NCI-H82 treated with DMSO at 0.1 percent for 48 hours (cell line): Measurements from ENCODE around the gene PCSK5.
A peak's percentile ranks its signal among the peaks of the same experiment; 100 is the strongest.
"Not testable (repeated sequence)": the region's sequence is repeated elsewhere in the genome, so short reads cannot be mapped to it uniquely, and the experiment has no call there.

Experiments used
- DNase-seq: peaks from one replicate; lab custom pipeline; 2025; ENCODE audit not compliant: unreplicated experiment; lab: John Stamatoyannopoulos, UW

Gene PCSK5

DNA sequence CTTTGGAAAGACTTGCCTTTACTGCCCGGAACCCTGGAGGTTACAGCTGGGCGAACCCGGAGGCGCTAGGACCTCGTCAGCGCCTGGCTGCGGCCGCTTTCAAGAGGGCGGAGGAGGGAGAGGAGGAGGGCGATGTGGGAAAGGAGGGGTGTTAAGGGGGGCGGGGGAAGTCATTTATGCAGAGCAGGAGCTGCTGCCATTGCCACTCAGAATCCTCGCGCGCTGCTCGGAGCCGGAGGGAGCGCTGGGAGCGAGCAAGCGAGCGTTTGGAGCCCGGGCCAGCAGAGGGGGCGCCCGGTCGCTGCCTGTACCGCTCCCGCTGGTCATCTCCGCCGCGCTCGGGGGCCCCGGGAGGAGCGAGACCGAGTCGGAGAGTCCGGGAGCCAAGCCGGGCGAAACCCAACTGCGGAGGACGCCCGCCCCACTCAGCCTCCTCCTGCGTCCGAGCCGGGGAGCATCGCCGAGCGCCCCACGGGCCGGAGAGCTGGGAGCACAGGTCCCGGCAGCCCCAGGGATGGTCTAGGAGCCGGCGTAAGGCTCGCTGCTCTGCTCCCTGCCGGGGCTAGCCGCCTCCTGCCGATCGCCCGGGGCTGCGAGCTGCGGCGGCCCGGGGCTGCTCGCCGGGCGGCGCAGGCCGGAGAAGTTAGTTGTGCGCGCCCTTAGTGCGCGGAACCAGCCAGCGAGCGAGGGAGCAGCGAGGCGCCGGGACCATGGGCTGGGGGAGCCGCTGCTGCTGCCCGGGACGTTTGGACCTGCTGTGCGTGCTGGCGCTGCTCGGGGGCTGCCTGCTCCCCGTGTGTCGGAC is at the start of gene PCSK5:
Gene PCSK5, plus strand, starts transcription at position 202 of the 805 bp plus-strand sequence. Its CDS starts 509 bp downstream, at position 711.
- peak; percentile 81 for DNase-seq

DNA sequence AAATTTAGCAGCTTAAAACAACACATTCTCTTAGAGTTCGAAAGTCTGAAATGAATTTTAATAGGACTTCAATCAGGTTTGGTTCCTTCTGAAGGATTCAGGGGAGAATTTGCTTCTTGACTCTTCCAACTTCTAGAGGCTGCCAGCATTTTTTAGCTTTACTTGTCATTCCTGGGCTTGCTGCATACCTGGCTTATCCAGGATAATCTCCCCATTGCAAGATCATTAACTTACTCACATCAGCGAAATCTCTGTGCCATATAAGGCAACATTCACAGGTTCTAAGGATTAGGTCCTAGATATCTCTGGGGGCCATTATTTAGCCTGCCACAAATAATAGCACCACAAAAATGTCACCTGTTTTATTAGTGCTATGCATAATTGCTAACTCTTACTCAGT is 46.2 kb upstream of the PCSK5 start:
- no peak for DNase-seq

DNA sequence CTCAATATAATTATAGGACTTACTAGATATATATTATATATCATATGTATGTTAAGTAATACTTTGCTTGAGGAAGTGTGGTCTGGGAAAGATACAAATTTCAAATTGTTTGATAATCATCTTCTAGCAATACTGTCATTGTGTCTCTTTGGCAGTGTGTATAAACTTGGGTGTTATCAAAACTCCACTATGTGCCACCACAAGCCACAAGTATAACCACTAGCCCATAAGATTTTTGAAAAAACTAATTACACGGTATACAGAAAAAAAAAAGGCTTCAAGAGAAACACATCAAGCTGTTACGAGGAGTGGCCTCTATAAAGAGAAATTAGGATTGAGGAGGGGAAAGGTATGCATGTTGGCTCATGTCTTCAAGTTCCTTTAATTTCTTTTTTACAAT is 44.7 kb upstream of the PCSK5 start:
- DNase-seq: no peak

GRCh38 chr9:75847085-75847484 is 43.4 kb upstream of the PCSK5 start:
- no peak for DNase-seq

DNA sequence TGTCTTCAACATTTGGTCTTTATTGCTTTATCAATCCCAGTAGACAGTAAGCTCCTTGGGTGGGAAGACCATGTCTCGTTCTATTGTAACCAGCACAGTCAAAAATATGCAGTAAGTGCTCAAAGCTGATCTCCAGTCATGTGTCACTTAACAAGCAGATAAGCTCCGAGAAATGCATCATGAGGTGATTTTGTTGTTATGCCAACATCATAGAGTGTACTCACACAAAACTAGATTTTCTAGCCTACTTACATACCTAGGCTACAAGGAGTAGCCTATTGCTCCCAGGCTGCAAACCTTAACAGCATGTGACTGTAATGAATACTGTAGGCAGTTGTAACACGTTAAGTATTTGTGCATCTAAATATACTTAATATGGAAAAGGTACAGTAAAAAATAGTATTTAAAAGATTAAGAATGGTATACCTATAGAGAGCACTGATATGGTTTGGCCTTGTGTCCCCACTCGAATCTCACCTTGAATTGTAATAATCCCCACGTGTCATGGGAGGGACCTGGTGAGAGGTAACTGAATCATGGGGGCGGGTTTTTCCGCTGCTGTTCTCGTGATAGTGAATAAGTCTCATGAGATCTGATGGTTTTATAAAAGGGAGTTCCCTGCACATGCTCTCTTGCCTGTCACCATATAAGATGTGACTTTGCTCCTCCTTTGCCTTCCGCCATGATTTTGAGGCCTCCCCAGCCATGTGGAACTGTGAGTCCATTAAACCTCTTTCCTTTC is 39.8 kb upstream of the PCSK5 start:
- no peak for DNase-seq

GRCh38 chr9:75851917-75852316 is 38.6 kb upstream of the PCSK5 start:
- DNase-seq: no peak

DNA sequence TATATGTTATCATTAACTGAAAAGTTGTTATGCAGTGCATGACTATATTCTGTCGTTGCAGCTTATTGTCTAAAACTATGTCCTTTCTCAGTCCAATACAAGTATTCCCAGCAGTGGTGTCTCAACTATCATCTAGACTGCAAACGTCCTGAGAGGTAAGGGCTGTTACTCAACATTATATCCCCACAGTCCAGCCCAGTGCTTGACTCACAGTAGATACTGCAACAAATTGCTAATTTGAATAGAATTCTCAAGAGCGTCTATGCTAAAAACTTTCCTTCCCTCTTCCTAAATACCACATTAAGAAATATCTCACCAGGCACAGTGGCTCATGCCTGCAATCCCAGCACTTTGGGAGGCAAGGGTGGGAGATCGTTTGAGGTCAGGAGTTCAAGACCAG is 37.7 kb upstream of the PCSK5 start:
- DNase-seq: no peak

DNA sequence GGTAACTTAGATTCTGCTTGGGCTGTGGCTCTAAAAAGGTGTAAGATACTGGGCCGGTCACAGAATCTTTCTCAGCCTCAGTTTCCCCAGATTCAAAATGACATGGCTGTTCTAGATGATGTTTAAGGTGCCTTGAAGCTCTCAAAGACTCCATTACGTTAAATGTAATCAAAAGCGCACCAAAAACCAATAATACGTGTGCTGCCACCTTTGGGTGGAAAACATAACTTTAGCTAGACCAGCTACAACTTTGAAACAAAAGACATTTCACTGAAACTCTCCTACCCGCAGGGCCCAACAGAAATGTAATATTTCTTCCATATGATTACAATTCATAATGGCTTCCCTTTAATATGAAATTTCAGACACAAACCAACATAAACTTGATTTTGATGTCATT is 35.0 kb upstream of the PCSK5 start:
- DNase-seq: no peak

DNA sequence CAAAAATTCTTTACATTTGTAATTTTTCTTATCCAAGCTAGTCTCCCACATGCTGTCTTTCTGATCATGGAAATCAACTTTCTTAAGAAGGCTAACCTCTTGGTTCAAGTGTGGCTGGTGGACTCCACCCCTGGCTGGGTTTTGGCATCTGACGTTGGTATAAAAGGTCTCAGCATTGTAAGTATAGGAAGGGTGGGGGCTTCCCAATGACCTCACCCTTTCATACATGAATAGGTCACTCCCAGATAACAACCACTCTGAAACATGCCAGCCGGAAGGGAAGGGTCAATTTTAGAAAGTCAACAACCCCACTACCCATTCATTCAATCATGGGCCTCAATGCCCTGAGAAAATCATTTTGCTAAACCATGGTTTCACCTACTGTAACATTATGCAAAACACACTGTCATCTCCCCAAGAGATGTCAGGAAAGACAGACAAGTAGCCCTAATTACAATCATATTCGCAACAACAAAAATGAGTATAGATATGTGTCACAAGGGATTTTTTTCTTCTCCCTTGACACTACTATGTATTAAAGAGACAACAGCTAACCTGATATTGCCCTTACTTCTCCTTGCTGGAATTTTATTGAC is 31.9 kb upstream of the PCSK5 start:
- no peak for DNase-seq

DNA sequence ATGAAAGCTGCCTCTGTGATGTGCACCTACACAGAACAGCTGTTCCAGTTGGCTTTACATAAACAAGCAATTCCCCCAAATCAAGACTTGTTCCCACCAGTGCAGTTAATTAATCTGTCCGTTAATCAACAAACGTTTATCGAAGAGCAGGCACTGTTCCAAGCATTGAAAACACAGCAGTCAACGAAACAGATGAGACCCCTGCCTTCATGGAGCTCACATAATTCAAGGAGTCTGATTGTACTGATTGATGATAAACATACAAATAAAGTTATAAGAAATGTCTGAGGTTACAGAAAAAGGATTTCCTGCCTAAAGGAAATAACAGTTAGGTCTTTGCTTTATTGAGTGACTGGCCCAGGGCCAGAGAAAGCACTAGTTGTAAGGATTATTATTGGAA is 26.2 kb upstream of the PCSK5 start:
- no peak for DNase-seq

- DNase-seq: peak; percentile 39
Observed at GRCh38 chr9:75866273-75866871, 24.1 kb upstream of the PCSK5 start.

GRCh38 chr9:75868526-75868925 is 21.9 kb upstream of the PCSK5 start:
- DNase-seq: not testable (repeated sequence)

DNA sequence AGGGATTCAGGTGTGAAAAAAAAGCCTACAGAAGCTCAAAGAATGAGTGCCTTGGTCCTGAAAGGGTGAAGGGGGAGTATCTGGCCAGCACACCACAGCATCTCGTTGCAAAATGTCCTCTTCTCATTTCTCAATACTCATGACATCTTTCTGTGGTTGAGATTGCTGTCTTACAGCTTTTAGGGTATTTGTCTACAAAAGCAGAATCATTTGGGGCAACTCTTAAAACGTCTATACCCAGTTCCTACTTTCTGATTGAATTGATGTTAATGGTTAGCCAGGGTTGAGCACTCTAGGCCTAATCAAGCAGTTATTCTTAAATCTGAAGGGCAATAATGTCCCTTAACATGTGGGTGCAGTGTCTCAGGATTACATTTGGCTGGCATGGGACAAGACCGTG is 21.2 kb upstream of the PCSK5 start:
- DNase-seq: no peak

DNA sequence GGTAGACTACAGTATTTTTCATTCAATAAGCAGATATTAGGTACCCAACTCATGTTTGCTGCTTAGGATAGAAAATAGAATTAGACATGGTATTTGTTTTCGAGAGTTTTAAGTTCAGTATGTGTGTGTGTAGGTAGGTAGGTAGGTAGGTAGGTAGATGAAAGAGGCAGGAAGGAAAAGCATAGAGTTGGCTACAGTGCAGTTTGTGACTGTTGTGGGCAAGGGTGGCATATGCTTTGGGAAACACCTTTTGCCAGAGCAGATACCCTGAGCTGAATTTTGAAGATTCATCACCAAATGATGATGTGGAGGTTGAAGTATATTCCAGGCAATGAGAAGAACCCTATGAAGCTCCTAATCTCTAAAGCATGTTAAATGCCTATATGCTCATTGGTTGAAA is 20.0 kb upstream of the PCSK5 start:
- no peak for DNase-seq

GRCh38 chr9:75871624-75872023 is 18.8 kb upstream of the PCSK5 start:
- no peak for DNase-seq

DNA sequence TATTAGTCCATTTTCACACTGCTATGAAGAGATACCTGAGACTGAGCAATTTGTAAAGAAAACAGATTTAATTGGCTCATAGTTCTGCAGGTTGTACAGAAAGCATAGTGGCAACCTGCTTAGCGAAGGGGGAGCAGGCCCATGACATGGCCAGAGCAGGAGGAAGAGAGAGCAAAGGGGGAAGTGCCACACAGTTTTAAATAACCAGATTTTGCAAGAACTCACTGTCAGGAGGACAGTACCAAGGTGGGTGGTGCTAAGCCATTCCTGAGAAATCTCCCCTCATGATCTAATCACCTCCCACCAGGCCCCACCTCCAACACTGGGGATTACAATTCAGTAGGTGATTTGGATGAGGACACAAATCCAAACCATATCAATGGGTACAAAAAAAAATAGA is 16.8 kb upstream of the PCSK5 start:
- DNase-seq: no peak

DNA sequence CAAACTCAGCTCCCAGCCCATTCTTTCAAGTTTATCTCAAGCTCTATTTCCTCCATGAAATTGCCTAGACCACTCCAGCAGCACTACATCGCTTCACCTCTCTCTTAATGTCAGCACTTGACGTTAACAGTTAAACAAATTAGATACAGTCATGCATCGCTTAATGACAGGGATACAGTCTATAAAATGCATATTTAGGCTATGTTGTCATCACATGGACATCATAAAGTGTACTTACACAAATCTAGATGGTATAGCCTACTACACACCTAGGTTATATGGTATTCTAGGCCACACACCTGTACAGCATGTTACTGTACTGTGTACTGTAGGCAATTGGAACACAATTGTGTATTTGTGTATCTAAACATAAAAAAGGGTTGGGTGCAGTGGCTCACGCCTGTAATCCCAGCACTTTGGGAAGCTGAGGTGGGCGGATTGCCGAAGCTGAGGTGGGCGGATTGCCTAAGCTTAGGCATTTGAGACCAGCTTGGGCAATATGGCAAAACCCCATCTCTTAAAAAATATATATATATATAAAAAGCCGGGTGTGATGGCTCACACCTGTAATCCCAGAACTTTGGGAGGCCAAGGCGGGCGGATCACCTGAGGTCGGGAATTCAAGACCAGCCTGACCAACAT is 13.4 kb upstream of the PCSK5 start:
- DNase-seq: no peak

DNA sequence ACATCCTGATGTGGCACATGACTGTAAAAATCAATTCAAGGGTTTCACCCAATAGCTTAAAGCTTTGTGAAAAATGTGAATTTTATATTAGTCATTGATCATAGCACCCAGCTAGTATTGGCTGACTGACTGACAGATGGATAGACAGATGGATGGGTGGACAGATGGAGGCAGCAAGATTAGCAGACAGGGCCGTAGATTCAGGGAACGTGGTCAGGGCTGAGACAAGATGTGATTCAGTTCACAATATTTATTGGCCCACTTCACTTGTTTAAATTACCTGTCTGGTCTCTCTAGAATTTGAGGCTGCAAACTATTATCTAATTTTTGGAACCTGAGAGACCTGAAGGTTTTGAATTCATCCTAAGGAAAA is 12.0 kb upstream of the PCSK5 start:
- peak; percentile 83 for DNase-seq

- DNase-seq: no peak
Observed at GRCh38 chr9:75880618-75881017, 9.9 kb upstream of the PCSK5 start.

GRCh38 chr9:75881761-75882160 is 8.7 kb upstream of the PCSK5 start:
- DNase-seq: no peak

DNA sequence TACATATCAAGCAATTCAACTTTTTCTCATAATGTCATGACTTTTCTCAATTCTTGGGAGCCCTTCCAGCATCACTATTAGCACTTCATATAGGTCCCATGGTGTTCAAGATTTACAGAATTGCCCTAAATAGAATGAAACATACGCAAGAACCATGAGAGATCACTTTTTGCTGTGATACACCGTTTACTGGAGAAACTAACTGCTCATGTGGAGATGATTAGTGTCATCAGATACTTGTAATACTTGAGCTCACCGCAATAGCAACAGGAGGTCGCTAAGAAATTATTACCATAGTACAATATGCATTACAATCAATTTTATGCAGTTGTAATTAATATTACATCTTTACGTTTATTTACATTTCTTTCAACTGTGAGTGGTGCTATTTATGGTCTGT is 4.8 kb upstream of the PCSK5 start:
- no peak for DNase-seq
